ENCODE data around the gene LRRC36. TPM values are rescaled to one million over a fixed set of nuclear protein-coding genes. Genes with fewer than 3 reads are reported as not detected.
A peak's percentile ranks its signal among the peaks of the same experiment; 100 is the strongest.

The LRRC36 gene
- total and polyA plus RNA-seq, 9 of the 15 experiments (the other 6 are each of a cell fraction or from before 2014, with no cell fraction given), result 0.09 to 0.40 (median 0.17) TPM; not detected in 1

- TF ChIP-seq ZNF445 (CRISPR knock-in tag; IDR thresholded peaks at IDR 0.05; ENCODE audit: low read depth) (no peak), ELF4 (CRISPR knock-in tag; IDR thresholded peaks at IDR 0.05) (no peak), CAMTA2 (CRISPR knock-in tag; conservative IDR thresholded peaks at IDR 0.05) (0 out of 2 replicates have a peak, but pooled peaks have one; percentile 68), ZNF75A (CRISPR knock-in tag; IDR thresholded peaks at IDR 0.05) (0 out of 2 replicates have a peak, but pooled peaks have one; percentile 23), GABPA (tag; conservative IDR thresholded peaks at IDR 0.05; ENCODE audit: low read depth) (peak; percentile 68), ZNF76 (CRISPR knock-in tag; IDR thresholded peaks at IDR 0.05; ENCODE audit: borderline replicate concordance) (peak; percentile 88; the same call in 1 of the 2 replicates), HDAC8 (tag; IDR thresholded peaks at IDR 0.05) (0 out of 2 replicates have a peak, but pooled peaks have one; percentile 40), MIER1 (IDR thresholded peaks at IDR 0.05; ENCODE audit: low read depth) (no peak), SLC30A9 (CRISPR knock-in tag; IDR thresholded peaks at IDR 0.05) (peak; percentile 48; the same call in 1 of the 2 replicates), CHD7 (IDR thresholded peaks at IDR 0.05; ENCODE audit: low read depth, low read length) (no peak)
- TF ChIP-seq, protein P1, sequence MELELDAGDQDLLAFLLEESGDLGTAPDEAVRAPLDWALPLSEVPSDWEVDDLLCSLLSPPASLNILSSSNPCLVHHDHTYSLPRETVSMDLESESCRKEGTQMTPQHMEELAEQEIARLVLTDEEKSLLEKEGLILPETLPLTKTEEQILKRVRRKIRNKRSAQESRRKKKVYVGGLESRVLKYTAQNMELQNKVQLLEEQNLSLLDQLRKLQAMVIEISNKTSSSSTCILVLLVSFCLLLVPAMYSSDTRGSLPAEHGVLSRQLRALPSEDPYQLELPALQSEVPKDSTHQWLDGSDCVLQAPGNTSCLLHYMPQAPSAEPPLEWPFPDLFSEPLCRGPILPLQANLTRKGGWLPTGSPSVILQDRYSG (tag; conservative IDR thresholded peaks at IDR 0.05; ENCODE audit: low read depth), result no peak; the same call in 1 of the 2 replicates
- TF ChIP-seq, protein P2, sequence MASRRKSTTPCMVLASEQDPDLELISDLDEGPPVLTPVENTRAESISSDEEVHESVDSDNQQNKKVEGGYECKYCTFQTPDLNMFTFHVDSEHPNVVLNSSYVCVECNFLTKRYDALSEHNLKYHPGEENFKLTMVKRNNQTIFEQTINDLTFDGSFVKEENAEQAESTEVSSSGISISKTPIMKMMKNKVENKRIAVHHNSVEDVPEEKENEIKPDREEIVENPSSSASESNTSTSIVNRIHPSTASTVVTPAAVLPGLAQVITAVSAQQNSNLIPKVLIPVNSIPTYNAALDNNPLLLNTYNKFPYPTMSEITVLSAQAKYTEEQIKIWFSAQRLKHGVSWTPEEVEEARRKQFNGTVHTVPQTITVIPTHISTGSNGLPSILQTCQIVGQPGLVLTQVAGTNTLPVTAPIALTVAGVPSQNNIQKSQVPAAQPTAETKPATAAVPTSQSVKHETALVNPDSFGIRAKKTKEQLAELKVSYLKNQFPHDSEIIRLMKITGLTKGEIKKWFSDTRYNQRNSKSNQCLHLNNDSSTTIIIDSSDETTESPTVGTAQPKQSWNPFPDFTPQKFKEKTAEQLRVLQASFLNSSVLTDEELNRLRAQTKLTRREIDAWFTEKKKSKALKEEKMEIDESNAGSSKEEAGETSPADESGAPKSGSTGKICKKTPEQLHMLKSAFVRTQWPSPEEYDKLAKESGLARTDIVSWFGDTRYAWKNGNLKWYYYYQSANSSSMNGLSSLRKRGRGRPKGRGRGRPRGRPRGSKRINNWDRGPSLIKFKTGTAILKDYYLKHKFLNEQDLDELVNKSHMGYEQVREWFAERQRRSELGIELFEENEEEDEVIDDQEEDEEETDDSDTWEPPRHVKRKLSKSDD (conservative IDR thresholded peaks at IDR 0.05; ENCODE audit: low read length), result no peak
Measured at GRCh38 chr16:67279296-67280089, 47.1 kb upstream of the LRRC36 start, which contains the start of gene PLEKHG4 (continued).

Data from K562 (cell line).